WTC11 (cell line): ENCODE data around the gene CCNA1. TPM values are rescaled to one million over a fixed set of nuclear protein-coding genes. Genes with fewer than 3 reads are reported as not detected.

Experiments
- ATAC-seq: fragments of 200-7000 bp; cut with Tn5 transposase; 2 replicates; pipeline ENCODE4 v1.10.0; 2021; ENCODE audit warnings: mild to moderate bottlenecking, moderate library complexity
- CTCF ChIA-PET: fragments of 300-600 bp; sonication (Branson Sonifier 250); formaldehyde crosslinking; loops from one replicate; lab custom pipeline; 2021; ENCODE audit warnings: antibody characterized with exemption; lab: Charles Lee
- POLR2A ChIA-PET: fragments of 350-600 bp; sonication (Branson Sonifier 250); formaldehyde crosslinking; loops from one replicate; lab custom pipeline; 2021; ENCODE audit warnings: antibody characterized with exemption; lab: Charles Lee
- DNase-seq: peaks from one replicate; pipeline ENCODE4 v3.0.0; 2021; ENCODE audit warnings: low spot score
- H3K27ac Mint-ChIP-seq: 2 replicates; pipeline ENCODE4 v1.8.0; 2021; ENCODE audit warnings: mixed read lengths
- H3K27me3 Mint-ChIP-seq: 2 replicates; pipeline ENCODE4 v1.8.0; 2021; ENCODE audit warnings: low read depth, mild to moderate bottlenecking, moderate library complexity, mixed read lengths
- H3K36me3 Mint-ChIP-seq: 2 replicates; pipeline ENCODE4 v1.8.0; 2021; ENCODE audit warnings: mixed read lengths
- H3K4me1 Mint-ChIP-seq: 2 replicates; pipeline ENCODE4 v1.8.0; 2022; ENCODE audit warnings: mixed read lengths
- H3K4me3 Mint-ChIP-seq: 2 replicates; pipeline ENCODE4 v1.8.0; 2021; ENCODE audit warnings: mild to moderate bottlenecking, moderate library complexity, mixed read lengths
- H3K9me3 Mint-ChIP-seq: 2 replicates; pipeline ENCODE4 v1.8.0; 2021; ENCODE audit warnings: mixed read lengths
- EMX1 ChIP-seq: fragments of 250-450 bp; sonication (Bioruptor Pico); IDR thresholded peaks from 2 replicates; pipeline ENCODE4 v1.8.0; 2021; ENCODE audit warnings: mild to moderate bottlenecking
- GABPB1 ChIP-seq: sonication (generic); formaldehyde crosslinking; IDR thresholded peaks from 2 replicates; pipeline ENCODE4 v1.8.1; 2023; ENCODE audit warnings: mild to moderate bottlenecking, missing genetic modification reagents
- HMGA2 ChIP-seq: fragments of 250-450 bp; sonication (Bioruptor Pico); IDR thresholded peaks from 2 replicates; pipeline ENCODE4 v1.4.0; 2021; ENCODE audit warnings: mild to moderate bottlenecking, moderate library complexity
- JAZF1 ChIP-seq: fragments of 250-450 bp; sonication (Bioruptor Pico); IDR thresholded peaks from 2 replicates; pipeline ENCODE4 v1.9.0; 2021; ENCODE audit warnings: moderate library complexity, mild to moderate bottlenecking, inconsistent platforms
- NFYB ChIP-seq: sonication (generic); formaldehyde crosslinking; conservative IDR thresholded peaks from 2 replicates; pipeline ENCODE4 v1.8.0; 2022; ENCODE audit warnings: low read depth, missing genetic modification reagents
- RELA ChIP-seq: sonication (generic); formaldehyde crosslinking; IDR thresholded peaks from 2 replicates; pipeline ENCODE4 v1.8.1; 2022; ENCODE audit warnings: missing genetic modification reagents, mild to moderate bottlenecking, borderline replicate concordance
- SMAD4 ChIP-seq: sonication (generic); formaldehyde crosslinking; IDR thresholded peaks from 2 replicates; pipeline ENCODE4 v1.8.0; 2022; ENCODE audit warnings: mild to moderate bottlenecking, missing genetic modification reagents
- SOX15 ChIP-seq: fragments of 250-450 bp; sonication (Bioruptor Pico); IDR thresholded peaks from 2 replicates; pipeline ENCODE4 v1.9.0; 2021; ENCODE audit warnings: mild to moderate bottlenecking
- TEAD1 ChIP-seq: sonication (generic); formaldehyde crosslinking; IDR thresholded peaks from 2 replicates; pipeline ENCODE4 v1.8.0; 2022; ENCODE audit warnings: mild to moderate bottlenecking, missing genetic modification reagents
- TP53 ChIP-seq: sonication (generic); formaldehyde crosslinking; IDR thresholded peaks from 2 replicates; pipeline ENCODE4 v1.8.1; 2023; ENCODE audit warnings: mild to moderate bottlenecking, missing genetic modification reagents
- ZNF263 ChIP-seq: sonication (generic); formaldehyde crosslinking; IDR thresholded peaks from 2 replicates; pipeline ENCODE4 v1.8.1; 2022; ENCODE audit warnings: low read depth, mild to moderate bottlenecking, moderate library complexity, missing genetic modification reagents
- ZNF396 ChIP-seq: fragments of 250-450 bp; sonication (Bioruptor Pico); IDR thresholded peaks from 2 replicates; pipeline ENCODE4 v1.8.0; 2021; ENCODE audit warnings: mild to moderate bottlenecking, moderate library complexity, borderline replicate concordance
- total RNA-seq: library from RNA; stranded (reverse); gene quantifications from 3 replicates; pipeline ENCODE4 v1.2.3, GENCODE V29; 2021
- TF ChIP-seq, protein P1 (sequence below): sonication (generic); formaldehyde crosslinking; IDR thresholded peaks from 2 replicates; pipeline ENCODE4 v1.8.1; 2022; ENCODE audit warnings: low read depth, mild to moderate bottlenecking, moderate library complexity, missing genetic modification reagents, borderline replicate concordance
- TF ChIP-seq, protein P2 (sequence below): sonication (generic); formaldehyde crosslinking; IDR thresholded peaks from 2 replicates; pipeline ENCODE4 v1.8.1; 2023; ENCODE audit warnings: mild to moderate bottlenecking, missing genetic modification reagents, borderline replicate concordance
- TF ChIP-seq, protein P3 (sequence below): sonication (generic); formaldehyde crosslinking; IDR thresholded peaks from 2 replicates; pipeline ENCODE4 v1.8.1; 2022; ENCODE audit warnings: missing genetic modification reagents, borderline replicate concordance
- TF ChIP-seq, protein P4 (sequence below): sonication (generic); formaldehyde crosslinking; IDR thresholded peaks from 2 replicates; pipeline ENCODE4 v1.8.1; 2022; ENCODE audit warnings: mild to moderate bottlenecking, missing genetic modification reagents, moderate library complexity, borderline replicate concordance
- TF ChIP-seq, protein P5 (sequence below): fragments of 250-450 bp; sonication (Bioruptor Pico); IDR thresholded peaks from 2 replicates; pipeline ENCODE4 v1.9.0; 2021; ENCODE audit warnings: mild to moderate bottlenecking
- TF ChIP-seq, protein P6 (sequence below): sonication (generic); formaldehyde crosslinking; IDR thresholded peaks from 2 replicates; pipeline ENCODE4 v1.8.1; 2023; ENCODE audit warnings: mild to moderate bottlenecking, missing genetic modification reagents, moderate library complexity

The CCNA1 gene
- total RNA-seq, 1 experiment from 2014 or later = 3.8 TPM

DNA sequence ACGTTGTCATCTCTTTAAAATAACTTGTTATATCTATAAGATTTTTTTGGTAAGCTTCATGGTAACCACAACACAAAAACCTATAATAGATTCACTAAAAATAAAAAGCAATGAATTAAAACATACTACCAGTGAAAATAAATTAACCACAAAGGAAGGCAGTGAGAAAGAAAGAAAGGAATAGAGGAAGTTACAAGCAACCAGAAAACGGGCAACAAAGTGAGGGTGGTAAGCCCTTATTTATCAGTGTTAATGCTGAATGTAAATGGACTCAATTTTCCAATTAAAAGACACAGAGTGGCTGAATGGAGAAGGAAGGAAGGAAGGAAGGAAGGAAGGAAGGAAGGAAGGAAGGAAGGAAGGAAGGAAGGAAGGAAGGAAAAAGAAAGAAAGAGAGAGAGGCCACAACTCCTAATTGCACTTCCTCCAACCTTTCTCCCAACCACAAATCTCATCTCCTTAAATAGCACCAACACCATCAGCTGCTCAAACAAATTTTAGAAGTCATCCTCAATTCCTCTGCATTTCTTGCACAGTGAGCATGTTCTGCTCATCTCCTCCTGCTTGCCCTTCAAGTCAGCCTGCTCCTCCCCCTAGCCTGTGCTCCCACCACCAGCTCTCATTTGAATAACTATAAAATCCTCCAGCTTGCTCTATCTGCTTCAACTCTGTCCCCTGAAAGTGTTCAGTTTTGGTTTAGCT, 48.6 kb downstream of the CCNA1 start:
- ChIA-PET POLR2A (no interaction called here), CTCF (no interaction called here)
- H3K36me3 Mint-ChIP-seq = no peaks in the 10 kb centered on the region; the same call in 1 of the 2 replicates
- DNase-seq (no peak), ATAC-seq (no peak)
- H3K27me3 Mint-ChIP-seq = no peaks in the 10 kb centered on the region
- TF ChIP-seq ZNF263 (CRISPR knock-in tag) = no peak
- TF ChIP-seq JAZF1 (CRISPR knock-in tag) = no peak
- no peak for TF ChIP-seq TEAD1 (CRISPR knock-in tag)
- TF ChIP-seq, protein P1, sequence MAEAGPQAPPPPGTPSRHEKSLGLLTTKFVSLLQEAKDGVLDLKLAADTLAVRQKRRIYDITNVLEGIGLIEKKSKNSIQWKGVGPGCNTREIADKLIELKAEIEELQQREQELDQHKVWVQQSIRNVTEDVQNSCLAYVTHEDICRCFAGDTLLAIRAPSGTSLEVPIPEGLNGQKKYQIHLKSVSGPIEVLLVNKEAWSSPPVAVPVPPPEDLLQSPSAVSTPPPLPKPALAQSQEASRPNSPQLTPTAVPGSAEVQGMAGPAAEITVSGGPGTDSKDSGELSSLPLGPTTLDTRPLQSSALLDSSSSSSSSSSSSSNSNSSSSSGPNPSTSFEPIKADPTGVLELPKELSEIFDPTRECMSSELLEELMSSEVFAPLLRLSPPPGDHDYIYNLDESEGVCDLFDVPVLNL (CRISPR knock-in tag) = no peak
- no peak for TF ChIP-seq GABPB1 (CRISPR knock-in tag)
- TF ChIP-seq, protein P2, sequence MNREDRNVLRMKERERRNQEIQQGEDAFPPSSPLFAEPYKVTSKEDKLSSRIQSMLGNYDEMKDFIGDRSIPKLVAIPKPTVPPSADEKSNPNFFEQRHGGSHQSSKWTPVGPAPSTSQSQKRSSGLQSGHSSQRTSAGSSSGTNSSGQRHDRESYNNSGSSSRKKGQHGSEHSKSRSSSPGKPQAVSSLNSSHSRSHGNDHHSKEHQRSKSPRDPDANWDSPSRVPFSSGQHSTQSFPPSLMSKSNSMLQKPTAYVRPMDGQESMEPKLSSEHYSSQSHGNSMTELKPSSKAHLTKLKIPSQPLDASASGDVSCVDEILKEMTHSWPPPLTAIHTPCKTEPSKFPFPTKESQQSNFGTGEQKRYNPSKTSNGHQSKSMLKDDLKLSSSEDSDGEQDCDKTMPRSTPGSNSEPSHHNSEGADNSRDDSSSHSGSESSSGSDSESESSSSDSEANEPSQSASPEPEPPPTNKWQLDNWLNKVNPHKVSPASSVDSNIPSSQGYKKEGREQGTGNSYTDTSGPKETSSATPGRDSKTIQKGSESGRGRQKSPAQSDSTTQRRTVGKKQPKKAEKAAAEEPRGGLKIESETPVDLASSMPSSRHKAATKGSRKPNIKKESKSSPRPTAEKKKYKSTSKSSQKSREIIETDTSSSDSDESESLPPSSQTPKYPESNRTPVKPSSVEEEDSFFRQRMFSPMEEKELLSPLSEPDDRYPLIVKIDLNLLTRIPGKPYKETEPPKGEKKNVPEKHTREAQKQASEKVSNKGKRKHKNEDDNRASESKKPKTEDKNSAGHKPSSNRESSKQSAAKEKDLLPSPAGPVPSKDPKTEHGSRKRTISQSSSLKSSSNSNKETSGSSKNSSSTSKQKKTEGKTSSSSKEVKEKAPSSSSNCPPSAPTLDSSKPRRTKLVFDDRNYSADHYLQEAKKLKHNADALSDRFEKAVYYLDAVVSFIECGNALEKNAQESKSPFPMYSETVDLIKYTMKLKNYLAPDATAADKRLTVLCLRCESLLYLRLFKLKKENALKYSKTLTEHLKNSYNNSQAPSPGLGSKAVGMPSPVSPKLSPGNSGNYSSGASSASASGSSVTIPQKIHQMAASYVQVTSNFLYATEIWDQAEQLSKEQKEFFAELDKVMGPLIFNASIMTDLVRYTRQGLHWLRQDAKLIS (CRISPR knock-in tag) = no peak
- TF ChIP-seq SMAD4 = no peak
- no peak for TF ChIP-seq NFYB
- no peak for TF ChIP-seq HMGA2 (CRISPR knock-in tag)
- no peak for TF ChIP-seq EMX1 (CRISPR knock-in tag)
- TF ChIP-seq, protein P3, sequence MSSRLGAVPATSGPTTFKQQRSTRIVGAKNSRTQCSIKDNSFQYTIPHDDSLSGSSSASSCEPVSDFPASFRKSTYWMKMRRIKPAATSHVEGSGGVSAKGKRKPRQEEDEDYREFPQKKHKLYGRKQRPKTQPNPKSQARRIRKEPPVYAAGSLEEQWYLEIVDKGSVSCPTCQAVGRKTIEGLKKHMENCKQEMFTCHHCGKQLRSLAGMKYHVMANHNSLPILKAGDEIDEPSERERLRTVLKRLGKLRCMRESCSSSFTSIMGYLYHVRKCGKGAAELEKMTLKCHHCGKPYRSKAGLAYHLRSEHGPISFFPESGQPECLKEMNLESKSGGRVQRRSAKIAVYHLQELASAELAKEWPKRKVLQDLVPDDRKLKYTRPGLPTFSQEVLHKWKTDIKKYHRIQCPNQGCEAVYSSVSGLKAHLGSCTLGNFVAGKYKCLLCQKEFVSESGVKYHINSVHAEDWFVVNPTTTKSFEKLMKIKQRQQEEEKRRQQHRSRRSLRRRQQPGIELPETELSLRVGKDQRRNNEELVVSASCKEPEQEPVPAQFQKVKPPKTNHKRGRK = no peak
- no peak for TF ChIP-seq ZNF396 (CRISPR knock-in tag)
- TF ChIP-seq, protein P4, sequence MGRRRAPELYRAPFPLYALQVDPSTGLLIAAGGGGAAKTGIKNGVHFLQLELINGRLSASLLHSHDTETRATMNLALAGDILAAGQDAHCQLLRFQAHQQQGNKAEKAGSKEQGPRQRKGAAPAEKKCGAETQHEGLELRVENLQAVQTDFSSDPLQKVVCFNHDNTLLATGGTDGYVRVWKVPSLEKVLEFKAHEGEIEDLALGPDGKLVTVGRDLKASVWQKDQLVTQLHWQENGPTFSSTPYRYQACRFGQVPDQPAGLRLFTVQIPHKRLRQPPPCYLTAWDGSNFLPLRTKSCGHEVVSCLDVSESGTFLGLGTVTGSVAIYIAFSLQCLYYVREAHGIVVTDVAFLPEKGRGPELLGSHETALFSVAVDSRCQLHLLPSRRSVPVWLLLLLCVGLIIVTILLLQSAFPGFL (CRISPR knock-in tag) = no peak
- TF ChIP-seq RELA (CRISPR knock-in tag) = no peak
- no peak for TF ChIP-seq SOX15 (CRISPR knock-in tag)
- no peak for TF ChIP-seq TP53 (CRISPR knock-in tag)
- TF ChIP-seq, protein P5, sequence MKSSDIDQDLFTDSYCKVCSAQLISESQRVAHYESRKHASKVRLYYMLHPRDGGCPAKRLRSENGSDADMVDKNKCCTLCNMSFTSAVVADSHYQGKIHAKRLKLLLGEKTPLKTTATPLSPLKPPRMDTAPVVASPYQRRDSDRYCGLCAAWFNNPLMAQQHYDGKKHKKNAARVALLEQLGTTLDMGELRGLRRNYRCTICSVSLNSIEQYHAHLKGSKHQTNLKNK (CRISPR knock-in tag) = no peak
- TF ChIP-seq, protein P6, sequence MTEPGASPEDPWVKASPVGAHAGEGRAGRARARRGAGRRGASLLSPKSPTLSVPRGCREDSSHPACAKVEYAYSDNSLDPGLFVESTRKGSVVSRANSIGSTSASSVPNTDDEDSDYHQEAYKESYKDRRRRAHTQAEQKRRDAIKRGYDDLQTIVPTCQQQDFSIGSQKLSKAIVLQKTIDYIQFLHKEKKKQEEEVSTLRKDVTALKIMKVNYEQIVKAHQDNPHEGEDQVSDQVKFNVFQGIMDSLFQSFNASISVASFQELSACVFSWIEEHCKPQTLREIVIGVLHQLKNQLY (CRISPR knock-in tag) = no peak
- H3K4me1 Mint-ChIP-seq = peaks cover 7% of the 10 kb centered on the region
- H3K4me3 Mint-ChIP-seq = no peak overlapping the region
- H3K9me3 Mint-ChIP-seq = peaks cover 16% of the 10 kb centered on the region
- no peak overlapping the region for H3K27ac Mint-ChIP-seq
